HuH-7.5 (cell line): Measurements from ENCODE around the gene ATP23.

Experiments used
- DNase-seq: peaks from one replicate; pipeline ENCODE4 v3.0.0; 2011; ENCODE audit warnings: low spot score

Gene ATP23

DNA sequence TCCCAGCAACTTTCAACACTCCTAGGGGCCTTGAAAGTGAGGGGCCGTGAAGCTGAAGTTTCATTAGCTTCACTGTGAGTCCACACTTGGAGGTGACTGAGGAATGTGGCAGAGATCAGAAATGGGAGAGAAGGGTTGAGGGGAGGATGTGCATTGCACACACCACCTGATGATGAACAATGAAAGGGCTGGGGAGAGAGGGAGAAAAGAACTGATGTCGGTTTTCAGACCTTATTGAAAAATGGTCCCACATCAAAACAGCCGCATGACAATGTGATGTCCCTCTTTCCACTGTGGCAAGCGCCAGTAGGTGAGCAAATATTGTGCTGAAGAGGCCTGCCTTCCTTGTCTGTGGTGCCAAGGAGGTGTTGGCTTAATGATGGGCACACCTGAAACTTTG lies 32.3 kb upstream of the ATP23 start:
- DNase-seq, result no peak

DNA sequence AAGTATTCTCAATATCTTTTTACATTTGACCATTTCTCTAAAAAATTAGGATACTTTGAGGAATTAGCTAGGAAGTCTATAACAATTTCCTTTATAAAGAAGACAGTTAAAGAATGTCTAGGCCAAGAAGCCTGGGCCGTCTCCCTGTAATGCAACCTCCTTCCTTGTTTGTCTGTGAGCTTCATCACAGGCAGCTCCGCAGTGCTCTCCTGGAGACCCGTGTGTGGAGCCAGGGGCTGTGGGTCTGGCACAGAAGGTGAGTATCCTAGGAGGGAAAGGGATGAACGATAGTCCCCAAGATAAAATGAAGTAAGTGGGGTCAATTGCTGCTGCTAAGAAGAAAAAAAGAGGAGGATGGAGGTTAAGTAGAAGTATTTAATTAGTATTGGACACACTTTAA lies 31.8 kb upstream of the ATP23 start:
- DNase-seq, result no peak

DNA sequence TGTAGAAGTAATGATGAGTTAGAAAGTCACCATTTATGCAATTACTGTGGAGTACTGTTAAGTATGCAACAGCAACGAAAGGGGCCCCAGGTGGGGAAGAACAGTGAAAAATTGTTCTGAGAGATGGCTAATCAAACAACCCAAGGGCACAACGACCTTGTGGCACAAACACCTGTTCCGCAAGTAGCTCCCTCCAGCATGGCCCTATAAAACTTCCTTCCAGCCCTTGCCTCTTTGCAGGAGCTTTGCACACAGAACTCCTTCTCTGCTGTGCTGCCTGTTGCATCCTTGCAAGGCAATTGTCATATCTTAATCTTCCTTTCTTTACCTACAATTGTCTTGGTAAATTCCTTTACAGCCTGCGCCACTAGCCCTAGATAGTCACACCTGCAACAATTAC lies 23.2 kb upstream of the ATP23 start:
- DNase-seq, result no peak

DNA sequence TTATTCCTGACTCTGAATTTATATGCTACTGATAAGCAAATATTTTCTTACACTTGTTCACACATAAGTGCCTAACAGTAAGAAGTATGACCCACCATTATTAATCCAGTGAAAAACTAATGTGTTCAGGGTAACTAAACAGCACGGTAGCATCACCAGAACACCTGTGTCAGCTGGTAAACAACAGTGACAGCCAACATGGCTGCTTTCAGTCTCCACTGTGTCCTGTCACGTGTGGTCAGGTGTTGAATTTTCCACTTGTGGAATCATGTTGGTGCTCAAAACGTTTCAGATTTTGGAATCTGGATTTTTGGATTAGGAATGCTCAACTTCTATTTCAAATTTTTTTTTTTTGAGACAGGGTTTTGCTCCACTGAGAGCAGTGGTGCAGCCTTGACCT lies 14.3 kb upstream of the ATP23 start:
- no peak for DNase-seq

DNA sequence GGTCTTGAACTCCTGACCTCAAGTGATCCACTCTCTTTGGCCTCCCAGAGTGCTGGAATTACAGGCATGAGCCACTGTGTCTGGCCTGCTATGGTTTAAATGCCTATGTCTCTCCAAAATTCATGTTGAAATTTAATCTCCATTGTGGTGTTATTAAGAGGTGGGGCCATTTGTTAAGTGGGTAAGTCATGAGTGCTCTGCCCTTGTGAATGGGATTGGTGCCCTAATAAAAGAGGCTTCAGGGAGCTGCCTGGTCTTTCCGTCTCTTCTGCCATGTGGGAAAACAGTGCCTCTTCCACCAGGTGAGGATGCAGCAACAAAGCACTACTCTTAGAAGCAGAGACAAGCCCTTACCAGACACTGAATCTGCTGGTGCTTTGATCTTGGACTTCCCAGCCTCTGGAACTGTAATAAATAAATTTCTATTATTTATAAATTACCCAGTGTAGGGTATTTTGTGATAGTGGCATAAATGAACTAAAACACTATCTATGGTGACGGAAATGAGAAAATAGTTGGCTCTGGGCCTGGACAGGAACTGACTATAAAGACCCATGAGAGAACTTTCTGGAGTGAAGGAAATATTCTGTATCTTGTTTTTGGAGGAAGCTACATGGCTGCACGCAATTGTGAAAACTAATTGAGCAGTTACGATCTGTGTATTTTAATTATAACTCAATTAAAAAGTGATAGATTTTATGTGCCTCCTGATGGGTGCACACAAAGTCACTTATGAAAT lies 12.1 kb upstream of the ATP23 start:
- DNase-seq, result no peak

DNA sequence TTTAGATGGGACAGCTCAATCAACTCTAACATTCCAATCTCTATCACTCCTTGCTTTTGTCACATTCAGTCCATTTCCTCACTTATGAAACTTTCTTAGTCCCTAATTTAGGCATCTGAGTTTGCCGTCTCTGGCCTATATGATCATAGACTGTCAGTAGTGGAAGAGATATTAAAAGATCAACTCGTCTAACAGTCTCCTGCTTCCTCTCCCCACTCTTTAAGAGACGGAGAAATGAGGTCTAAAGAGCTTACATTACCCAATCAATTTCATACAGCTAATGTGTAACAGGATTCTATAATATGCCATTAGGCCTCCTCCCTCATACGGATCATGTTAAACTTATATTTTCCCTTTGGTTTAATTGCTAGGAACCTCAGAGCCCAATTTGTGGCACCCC lies 6.5 kb upstream of the ATP23 start:
- no peak for DNase-seq

DNA sequence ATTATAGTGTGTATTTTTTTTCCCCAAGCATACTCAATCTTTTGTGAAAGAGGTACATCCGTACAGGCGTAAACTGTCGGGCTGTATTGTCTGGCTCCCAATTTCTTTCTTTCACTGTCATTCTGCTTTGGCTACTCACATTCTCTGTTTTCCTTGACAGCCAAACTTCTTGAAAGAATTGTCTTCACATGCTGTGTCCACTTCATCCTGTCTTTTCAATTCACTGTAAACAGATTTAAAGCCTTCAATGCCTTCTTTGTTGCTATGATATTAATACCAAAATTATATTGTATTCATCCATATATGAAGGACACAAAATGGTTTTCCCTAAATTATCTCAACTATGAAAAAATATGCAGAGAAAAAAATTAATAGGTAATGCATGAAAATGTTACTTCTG lies 6.0 kb upstream of the ATP23 start:
- DNase-seq, result no peak

DNA sequence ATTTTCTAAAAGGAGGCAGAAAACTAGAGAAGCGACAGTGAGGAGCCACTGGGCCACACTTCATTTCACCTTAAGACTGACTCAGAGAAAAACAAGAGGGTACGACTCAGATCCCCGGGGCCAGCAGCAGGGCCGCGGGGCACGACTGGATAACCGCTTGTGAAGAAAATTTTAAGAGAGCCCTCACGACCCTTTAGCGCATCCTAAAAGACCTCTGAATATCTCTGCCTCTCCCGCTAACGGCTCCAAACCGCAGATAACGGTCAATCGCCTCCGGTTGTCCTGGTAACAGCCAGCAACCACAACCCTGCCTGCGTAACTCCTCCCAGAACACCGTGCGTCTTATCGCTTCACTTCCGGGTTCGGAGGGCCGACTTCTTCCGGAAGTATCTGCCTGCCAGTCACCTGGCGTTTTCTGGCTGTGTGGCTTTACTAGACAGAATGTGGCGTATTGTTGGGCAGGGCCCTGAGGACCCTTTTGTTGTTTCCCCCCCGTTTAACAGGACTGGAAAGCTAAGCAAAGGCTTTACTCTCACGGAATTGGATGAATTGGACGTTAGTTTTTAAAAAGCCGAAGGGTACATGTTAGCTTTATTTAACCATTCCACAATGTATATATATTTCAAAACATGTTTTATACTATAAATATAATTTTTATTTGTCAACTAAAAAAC lies 5.4 kb upstream of the ATP23 start:
- peak; percentile 86 for DNase-seq

DNA sequence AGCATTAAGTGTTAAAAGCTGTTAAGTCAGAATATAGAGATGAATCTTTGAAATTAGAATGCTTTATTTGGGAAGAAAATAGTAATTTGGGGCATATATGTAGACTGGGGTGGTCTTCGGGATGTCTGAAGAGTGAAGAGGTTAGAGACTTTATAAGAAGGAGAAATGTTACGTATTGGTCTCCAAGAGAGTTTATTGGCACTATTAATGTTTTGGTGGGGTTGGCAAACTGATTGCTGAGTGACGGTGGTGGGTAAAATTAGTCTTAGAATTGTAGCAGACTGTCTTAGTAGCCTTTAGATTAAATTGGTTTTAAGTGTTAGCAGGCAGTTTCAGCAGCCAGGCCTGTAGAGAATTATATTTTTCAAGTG lies 4.9 kb upstream of the ATP23 start:
- no peak for DNase-seq

DNA sequence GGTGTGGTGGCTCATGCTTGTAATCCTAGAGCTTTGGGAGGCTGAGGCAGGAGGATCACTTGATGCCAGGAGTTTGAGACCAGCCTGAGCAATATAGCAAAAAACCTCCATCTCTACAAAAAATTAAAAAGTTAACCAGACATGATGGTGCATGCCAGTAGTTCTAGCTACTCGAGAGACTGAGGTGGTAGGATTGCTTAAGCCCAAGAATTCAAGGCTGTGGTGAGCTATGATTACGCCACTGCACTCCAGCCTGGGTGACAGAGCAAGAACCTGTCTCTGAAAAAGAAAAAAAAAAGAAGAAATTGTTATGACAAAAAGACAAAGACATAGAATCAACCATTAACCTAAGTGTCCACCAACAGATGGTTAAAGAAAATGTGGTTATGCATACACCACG lies 2.1 kb upstream of the ATP23 start:
- no peak for DNase-seq

DNA sequence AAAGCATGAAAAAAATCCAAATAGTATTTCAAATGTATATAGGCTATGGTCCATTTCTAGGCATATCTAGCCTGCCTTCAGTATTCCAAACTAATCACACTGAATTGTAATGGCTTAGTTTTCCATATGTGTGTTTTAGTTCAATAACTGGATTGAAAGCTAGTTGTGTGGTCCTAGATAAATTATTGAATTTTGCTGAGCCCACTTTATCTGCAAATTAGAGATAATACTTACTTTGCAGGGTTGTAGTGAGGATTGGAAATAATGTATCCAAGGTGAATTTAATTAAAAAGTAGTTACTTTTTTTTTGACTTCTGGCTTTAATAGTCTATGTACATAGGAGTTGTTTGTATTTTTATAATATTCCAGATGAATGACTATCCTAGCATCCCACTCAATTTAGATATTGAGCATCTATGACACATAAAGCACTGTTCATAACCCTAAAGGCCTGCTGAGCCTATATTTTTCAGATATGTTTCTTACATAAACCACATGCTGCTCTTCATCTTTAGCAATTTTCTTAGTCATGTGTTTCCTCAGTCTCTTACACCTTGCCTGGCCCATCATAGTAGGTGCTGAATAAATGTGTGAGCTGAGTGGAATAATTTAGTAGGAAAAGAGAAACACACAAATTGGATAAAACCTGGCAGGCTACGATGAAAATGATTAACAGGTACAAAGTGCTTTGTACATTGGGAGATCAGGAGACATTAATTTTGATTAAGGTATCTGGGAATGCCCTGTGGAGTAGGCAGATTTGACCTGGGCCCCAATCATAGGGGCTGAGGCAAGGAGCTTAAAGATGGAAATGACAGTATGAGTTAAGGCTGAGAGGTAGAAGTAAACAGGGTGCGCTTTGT lies 1.1 kb upstream of the ATP23 start:
- no peak for DNase-seq

DNA sequence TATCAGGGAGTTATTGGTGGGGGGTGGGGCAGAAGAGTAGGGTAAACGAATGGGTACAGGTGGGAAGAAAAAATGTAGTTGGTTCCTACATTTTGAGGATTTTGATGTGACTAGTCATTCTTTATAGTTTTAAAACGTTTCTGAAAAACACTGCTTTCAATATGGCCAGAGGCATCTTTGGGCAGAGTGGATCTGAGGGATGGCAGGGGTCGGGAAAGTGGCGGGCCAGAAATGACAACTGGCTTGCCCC lies 527 bp upstream of the ATP23 start:
- no peak for DNase-seq

DNA sequence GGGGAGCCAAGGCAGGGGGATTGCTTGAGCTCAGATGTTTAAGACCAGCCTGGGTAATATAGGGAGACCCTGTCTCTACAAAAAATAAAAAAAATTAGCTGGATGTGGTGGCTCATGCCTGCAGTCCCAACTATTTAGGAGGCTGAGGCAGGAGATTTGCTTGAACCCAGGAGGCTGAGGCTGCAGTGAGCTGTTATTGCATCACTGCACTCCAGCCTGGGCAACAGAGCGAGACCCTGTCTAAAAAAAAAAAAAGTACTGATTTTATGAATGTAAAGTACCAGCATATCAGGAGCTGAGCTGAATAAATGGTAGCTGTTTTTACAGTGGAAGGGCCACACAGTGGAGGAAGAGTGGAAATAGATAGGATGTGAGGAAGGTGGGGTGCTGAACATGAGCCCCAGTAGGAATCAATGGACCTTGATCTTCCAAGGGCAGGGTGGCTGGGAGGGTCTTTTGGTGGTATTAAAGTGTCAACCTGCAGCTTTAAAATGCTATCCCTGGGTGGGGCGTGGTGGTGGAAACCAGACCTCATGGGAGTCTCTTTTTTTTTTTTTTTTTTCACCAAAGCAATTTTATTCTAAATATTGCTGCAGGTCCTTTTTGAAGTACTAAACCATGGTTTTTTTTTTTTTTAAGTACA lies 2.2 kb downstream of the ATP23 start:
- DNase-seq, result no peak

DNA sequence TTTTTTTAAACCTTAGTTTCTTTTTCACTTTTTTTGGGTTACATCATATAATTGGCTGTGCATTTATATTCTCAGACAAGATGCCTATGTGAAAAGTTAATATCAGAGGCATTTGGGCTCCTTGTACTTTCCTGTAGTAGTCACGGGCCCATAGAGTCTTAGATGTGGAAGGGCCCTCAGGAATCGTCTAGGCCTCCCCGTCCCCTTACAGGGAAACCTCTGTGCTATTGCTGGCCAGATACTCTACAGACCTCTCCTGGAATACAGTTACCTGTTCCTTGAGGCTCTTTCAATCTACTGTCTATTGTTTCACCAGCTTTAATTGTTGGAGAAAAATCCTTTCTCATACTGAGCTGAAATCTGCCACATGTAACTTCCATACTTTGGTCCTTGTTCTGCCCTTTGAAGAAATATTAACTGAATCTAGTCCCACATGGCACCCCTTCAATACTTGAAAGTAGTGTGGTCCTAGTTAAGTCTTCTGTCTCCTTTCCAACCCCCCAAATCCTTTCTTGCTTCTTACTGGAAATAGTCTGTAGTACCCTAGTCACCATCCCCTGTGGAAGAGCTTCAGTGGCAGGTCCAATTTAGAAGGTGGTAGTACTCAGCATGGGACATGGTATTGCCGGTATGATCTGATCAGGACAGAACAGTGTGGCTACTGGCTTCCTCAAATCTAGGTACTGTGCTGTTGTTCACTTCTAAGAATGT lies 3.1 kb downstream of the ATP23 start:
- DNase-seq, result no peak

DNA sequence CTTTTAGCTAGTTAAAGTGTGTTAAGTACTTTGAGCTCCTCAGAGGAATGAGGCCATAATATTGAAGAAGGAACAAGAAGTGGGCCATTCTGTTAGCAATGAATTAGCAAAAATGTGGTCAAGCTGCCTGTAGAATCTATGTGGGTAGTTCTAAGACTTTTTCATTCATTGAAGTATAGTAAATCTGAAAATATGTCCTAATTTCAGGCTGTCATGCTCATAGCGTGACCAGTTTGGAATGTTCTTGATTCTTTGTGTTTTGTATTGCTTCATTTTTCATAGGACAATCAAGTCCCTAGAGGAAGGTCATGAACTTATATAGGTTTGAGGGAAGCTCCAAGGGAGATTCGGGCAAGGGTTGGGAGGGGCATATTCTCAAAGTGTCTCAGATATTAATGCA lies 11.4 kb downstream of the ATP23 start:
- DNase-seq, result no peak

DNA sequence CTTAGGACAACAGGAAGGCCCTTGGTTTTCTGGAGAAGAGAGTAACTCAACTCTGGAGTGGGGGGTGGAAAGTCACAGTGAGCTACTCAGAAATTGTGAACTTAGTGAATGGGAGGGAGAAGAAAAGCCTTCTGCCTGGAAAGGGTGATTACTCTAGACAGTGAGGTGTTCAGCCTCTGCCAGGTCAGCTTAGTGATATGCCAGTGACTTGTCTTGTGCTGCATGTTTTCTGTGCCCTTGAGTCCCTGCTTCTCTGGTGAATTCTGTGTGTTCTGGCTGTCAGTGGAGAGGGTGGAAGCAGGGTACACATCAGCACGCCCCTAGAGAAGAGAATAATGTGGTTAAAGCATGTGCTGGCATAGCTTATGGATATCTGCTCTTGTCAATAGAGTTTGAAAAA lies 13.4 kb downstream of the ATP23 start:
- no peak for DNase-seq

DNA sequence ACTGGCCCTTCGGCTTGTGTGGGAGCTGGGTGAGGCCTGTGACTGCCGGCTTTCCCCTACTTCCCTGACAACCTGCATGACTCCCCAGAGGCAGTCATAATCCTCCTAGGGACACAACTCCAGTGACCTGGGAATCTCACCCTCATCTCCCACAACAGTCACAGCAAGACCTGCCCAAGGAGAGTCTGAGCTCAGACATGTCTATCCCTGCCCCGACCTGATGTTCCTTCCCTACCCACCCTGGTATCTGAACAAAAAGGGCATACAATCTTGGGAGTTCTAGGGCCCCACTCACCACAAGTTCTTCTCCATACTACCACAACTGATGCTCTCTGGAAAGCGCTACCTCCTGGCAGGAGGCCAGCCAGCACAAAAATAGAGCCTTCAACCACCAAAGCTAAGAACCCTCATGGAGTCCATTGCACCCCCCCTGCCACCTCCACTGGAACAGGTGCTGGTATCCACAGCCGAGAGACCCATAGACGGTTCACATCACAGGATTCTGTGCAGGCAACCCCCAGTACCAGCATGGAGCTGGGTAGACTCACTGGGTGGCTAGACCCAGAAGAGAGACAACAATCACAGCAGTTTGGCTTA lies 16.8 kb downstream of the ATP23 start:
- no peak for DNase-seq

DNA sequence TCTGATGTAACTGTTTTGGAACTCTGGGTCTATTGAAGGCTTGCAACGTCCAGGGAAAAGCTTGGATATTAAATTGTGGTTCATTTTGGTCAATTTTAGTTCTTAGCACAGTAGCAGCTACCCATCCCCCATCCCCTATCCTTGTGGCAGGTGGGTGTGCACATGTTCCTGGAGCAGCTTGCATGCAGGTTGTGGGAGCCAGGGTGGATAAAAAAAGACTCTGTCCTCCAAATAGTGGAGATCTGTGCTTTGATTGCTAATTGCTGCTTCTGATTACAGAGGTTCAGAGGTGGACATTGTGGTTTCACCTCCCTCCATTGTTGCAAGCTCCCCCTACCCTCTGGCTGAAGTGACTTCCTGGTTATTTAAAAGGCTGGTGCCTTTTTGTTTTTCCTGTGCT lies 23.1 kb downstream of the ATP23 start:
- DNase-seq, result no peak

DNA sequence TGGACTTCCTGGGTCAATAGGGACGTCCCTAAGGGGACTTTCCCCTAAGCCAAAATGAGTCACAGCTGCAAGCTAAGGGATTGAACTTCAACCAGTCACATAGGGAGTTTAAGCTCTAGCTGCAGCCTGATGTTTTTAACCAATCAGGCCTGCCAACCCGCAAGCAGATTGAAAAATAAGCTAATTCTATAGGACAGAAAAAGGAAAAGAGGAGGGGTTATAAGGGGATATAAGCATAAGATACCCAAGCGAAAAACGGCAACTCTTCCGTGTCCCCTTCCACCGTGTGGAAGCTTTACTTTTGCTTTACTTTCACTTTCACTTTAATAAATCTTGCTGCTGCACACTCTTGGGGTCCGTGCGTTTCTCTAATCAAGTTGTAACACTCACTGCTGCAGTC lies 24.4 kb downstream of the ATP23 start:
- no peak for DNase-seq

DNA sequence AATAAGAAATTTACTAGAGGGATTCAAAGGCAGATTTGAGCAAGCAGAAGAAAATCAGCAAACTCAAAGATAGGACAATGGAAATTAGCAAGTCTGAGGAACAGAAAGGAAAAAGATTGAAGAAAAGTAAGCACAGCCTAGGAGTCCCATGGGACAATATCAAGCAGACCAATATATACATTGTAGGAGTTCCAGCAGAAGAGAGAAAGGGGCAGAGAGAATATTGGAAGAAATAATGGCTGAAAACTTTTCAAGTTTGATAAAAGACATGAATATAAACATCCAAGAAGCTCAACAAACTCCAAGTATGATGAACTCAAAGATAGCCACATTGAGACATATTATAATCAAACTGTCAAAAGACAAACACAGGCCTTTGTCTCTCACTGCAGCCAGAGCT lies 25.2 kb downstream of the ATP23 start:
- no peak for DNase-seq

DNA sequence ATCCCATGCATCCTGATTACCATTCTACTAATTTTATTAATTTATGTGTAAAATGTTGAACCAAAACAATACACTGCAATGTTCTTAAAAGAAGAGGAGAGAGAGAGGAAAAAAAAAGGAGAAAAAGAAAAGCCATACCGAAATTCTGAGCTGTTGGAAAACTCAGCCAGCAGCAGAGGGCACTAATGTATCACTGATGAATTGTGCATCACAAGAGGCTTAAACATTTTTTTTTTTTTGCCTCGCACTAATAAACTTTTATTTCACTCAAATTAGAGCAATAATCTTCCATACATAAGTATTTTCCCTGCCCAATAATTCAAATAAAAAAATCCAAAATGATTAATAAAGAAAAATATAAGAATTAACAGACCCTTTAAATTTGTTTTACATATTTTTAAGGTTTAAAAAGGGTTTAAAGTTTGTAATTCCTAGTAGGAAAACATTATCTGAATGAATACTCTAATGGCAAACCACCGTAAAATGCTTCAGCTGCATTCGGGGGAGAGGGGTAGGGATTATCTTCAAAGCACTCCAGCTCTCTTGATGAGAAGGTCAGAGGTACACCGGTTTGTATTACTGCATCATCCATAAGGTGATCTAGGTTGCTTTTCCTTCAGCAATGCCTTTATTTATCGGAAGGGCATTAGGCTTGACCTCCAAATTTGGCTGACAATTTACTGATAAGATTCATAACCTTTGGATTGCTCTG lies 41.9 kb downstream of the ATP23 start:
- no peak for DNase-seq
